Hepatocyte (in vitro differentiated cells): ENCODE data around the gene PXMP4. TPM values are rescaled to one million over a fixed set of nuclear protein-coding genes. Genes with fewer than 3 reads are reported as not detected.

Experiments
- DNase-seq: peaks from one replicate; pipeline ENCODE4 v3.0.0-alpha.2; 2016; ENCODE audit warnings: low spot score
- H2AFZ ChIP-seq: fragments of 200-600 bp; sonication (generic); 2 replicates; pipeline ENCODE4 v1.6.0; 2016; ENCODE audit warnings: antibody characterized with exemption, mild to moderate bottlenecking
- H3K27ac ChIP-seq: fragments of 200-600 bp; sonication (generic); 2 replicates; pipeline ENCODE4 v1.5.1; 2016; ENCODE audit warnings: mild to moderate bottlenecking
- H3K27me3 ChIP-seq: fragments of 200-600 bp; sonication (generic); 2 replicates; pipeline ENCODE4 v1.6.1; 2016
- H3K36me3 ChIP-seq: fragments of 200-600 bp; sonication (generic); replicated peaks from 2 replicates; pipeline ENCODE4 v1.5.1; 2016; ENCODE audit warnings: low read depth; ENCODE audit not compliant: insufficient read depth
- H3K4me1 ChIP-seq: fragments of 200-600 bp; sonication (generic); 2 replicates; pipeline ENCODE4 v1.5.1; 2016; ENCODE audit warnings: mild to moderate bottlenecking, moderate library complexity; ENCODE audit not compliant: insufficient read depth
- H3K4me2 ChIP-seq: fragments of 200-600 bp; sonication (generic); 2 replicates; pipeline ENCODE4 v1.6.0; 2016
- H3K4me3 ChIP-seq: fragments of 200-600 bp; sonication (generic); 2 replicates; pipeline ENCODE4 v1.5.1; 2016; ENCODE audit warnings: mild to moderate bottlenecking
- H3K79me2 ChIP-seq: fragments of 200-600 bp; sonication (generic); 2 replicates; pipeline ENCODE4 v1.6.0; 2017; ENCODE audit warnings: mild to moderate bottlenecking
- H3K9me2 ChIP-seq: fragments of 200-600 bp; sonication (generic); replicated peaks from 2 replicates; pipeline ENCODE4 v1.6.0; 2017; ENCODE audit warnings: mild to moderate bottlenecking; ENCODE audit not compliant: insufficient read depth
- H3K9me3 ChIP-seq: fragments of 200-600 bp; sonication (generic); 2 replicates; pipeline ENCODE4 v1.5.1; 2016; ENCODE audit warnings: low read depth, mild to moderate bottlenecking
- H4K20me1 ChIP-seq: fragments of 200-600 bp; sonication (generic); 2 replicates; pipeline ENCODE4 v1.6.0; 2016; ENCODE audit warnings: mild to moderate bottlenecking; ENCODE audit not compliant: insufficient read depth, poor library complexity, severe bottlenecking
- CTCF ChIP-seq: fragments of 200-600 bp; sonication (generic); IDR thresholded peaks from 2 replicates; pipeline ENCODE4 v1.5.1; 2016; ENCODE audit warnings: antibody characterized with exemption, mild to moderate bottlenecking; ENCODE audit not compliant: poor library complexity
- EZH2 ChIP-seq: fragments of 200-600 bp; sonication (generic); IDR thresholded peaks from 2 replicates; pipeline ENCODE4 v1.6.1; 2016; ENCODE audit warnings: antibody characterized with exemption, mild to moderate bottlenecking, borderline replicate concordance
- EZH2phosphoT487 ChIP-seq: fragments of 200-600 bp; sonication (generic); IDR thresholded peaks from one replicate; pipeline ENCODE4 v1.6.1; 2018; ENCODE audit warnings: antibody characterized with exemption, mild to moderate bottlenecking, low read depth, moderate library complexity; ENCODE audit not compliant: unreplicated experiment, severe bottlenecking
- WGBS: methylation state at CpG from one replicate; pipeline ENCODE4 v1.1.6; 2016; ENCODE audit warnings: low lambda C conversion rate; ENCODE audit errors: missing lambda C conversion rate; 5-methylcytosine and 5-hydroxymethylcytosine counted together
- polyA plus RNA-seq: library from polyadenylated mRNA; unstranded; fragments of >200 nt; fragmentation: Nextera tagmentation; extraction: Ambion mirVana; gene quantifications from 2 replicates; pipeline ENCODE4 v1.2.1, GENCODE V29; 2016
- total RNA-seq: library from RNA; depleted of rRNA; stranded (reverse); fragments of >200 nt; gene quantifications from 2 replicates; pipeline ENCODE4 v1.2.3, GENCODE V29; 2014

The PXMP4 gene
- total and polyA plus RNA-seq, 2 experiments from 2014 or later, result 4.1 to 4.7 TPM

DNA sequence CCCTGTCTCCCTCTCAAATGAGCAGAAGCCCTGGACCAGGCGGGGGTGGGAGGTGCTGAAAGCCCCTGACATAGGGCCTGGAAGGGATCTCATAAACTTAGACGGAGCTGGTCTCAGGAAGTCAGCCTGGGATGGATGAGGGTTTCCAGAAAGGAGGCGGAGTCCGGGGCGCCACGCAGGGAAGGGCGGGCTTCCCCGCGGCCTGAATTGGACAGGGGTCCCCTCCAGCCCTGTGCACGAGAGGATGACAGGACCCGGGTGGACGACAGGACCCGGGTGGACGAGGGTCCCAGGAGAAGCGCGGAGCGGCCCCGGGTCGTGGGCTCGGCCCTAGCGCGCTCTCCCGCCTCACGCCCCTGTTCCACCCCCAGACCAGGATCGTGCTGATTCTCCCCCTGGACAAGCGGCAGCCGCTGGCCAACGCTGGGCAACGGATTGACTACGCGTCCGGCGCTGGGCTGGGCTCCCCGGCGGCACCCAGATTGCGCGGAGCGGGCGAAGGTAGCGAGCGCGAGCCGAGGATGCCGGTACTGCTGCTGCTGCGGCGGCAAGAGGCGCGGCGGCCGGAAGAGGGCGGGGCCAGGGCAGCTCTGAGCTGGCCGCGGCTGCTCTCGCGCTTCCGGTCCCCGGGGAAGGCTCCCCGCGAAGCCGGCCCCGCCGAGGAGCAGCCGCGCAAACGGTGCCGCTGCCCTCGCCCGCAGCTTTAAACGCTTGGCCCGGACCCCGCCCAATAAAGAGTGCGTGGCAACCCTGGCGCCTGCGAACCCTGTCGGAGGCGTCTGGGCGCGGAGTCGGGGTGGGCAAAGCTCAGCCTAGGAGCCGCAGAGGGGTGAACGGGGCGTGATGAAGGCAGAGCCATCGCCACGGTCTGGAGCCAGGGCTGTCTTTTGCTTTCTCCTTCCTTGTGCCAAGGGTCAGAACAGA is 56.7 kb downstream of the PXMP4 start:
- peak overlapping the region; percentile 88 for H2AFZ ChIP-seq
- H3K27me3 ChIP-seq, result no peaks in the 10 kb centered on the region
- DNase-seq, result peak; percentile 96
- TF ChIP-seq EZH2phosphoT487 (no peak), CTCF (no peak), EZH2 (no peak)
- H3K9me3 ChIP-seq, result no peaks in the 10 kb centered on the region
- no peaks in the 10 kb centered on the region for H3K9me2 ChIP-seq
- H3K4me1 ChIP-seq, result peaks cover 14% of the 10 kb centered on the region
- H3K36me3 ChIP-seq, result no peaks in the 10 kb centered on the region
- peak overlapping the region; percentile 97 for H3K4me2 ChIP-seq
- H4K20me1 ChIP-seq, result no peaks in the 10 kb centered on the region
- H3K79me2 ChIP-seq, result peaks cover 10% of the 10 kb centered on the region
- 2% methylated on average over 79 of the region's 84 CpGs for WGBS
- H3K27ac ChIP-seq, result peak overlapping the region; percentile 95
- H3K4me3 ChIP-seq, result peak overlapping the region; percentile 88

GRCh38 chr20:33662172-33662571 is 57.9 kb downstream of the PXMP4 start, which contains the start of gene C20orf144:
Gene C20orf144 (plus strand): TSS chr20:33662327. CDS start chr20:33662346, 19 bp downstream.
- Histone ChIP-seq H3K4me2 (peak within 1 kb of the TSS; percentile 97), H4K20me1 (no peaks in the 10 kb centered on the region), H3K27me3 (no peaks in the 10 kb centered on the region), H3K36me3 (no peaks in the 10 kb centered on the region), H3K4me3 (peak within 1 kb of the TSS; percentile 88), H3K79me2 (peaks cover 10% of the 10 kb centered on the region), H3K27ac (peak within 1 kb of the TSS; percentile 95), H2AFZ (peak within 1 kb of the TSS; percentile 88), H3K4me1 (peaks cover 14% of the 10 kb centered on the region), H3K9me3 (no peaks in the 10 kb centered on the region), H3K9me2 (no peaks in the 10 kb centered on the region)
- DNase-seq, result no peak
- WGBS, result 94% methylated on average over 10 of the region's 10 CpGs
- TF ChIP-seq EZH2phosphoT487 (no peak), CTCF (no peak), EZH2 (no peak)

- Histone ChIP-seq H2AFZ (no peak overlapping the region), H3K4me1 (peaks cover 14% of the 10 kb centered on the region), H3K36me3 (no peaks in the 10 kb centered on the region), H3K27ac (no peak overlapping the region), H3K27me3 (no peaks in the 10 kb centered on the region), H4K20me1 (no peaks in the 10 kb centered on the region), H3K4me3 (no peak overlapping the region), H3K9me2 (no peaks in the 10 kb centered on the region), H3K79me2 (peaks cover 10% of the 10 kb centered on the region), H3K4me2 (no peak overlapping the region), H3K9me3 (no peaks in the 10 kb centered on the region)
- WGBS, result 91% methylated on average over 7 of the region's 7 CpGs
- no peak for TF ChIP-seq EZH2
- TF ChIP-seq CTCF, result no peak
- TF ChIP-seq EZH2phosphoT487, result no peak
- DNase-seq, result no peak
Observed at GRCh38 chr20:33660685-33661058, 59.4 kb downstream of the PXMP4 start.
